GM12891 (cell line): ENCODE results near the gene CD300LG.

Source experiments
- POLR2A ChIP-seq: IDR thresholded peaks from 2 replicates; pipeline ENCODE4 v1.6.1; 2011; ENCODE audit warnings: low read depth, low read length, control low read depth
- POLR2AphosphoS5 ChIP-seq: IDR thresholded peaks from 2 replicates; pipeline ENCODE4 v1.6.1; 2011; ENCODE audit warnings: low read depth, low read length, control low read depth
- POU2F2 ChIP-seq: IDR thresholded peaks from 2 replicates; pipeline ENCODE4 v1.6.1; 2011; ENCODE audit warnings: low read depth, mild to moderate bottlenecking, control low read depth, low read length, moderate library complexity
- SPI1 ChIP-seq: IDR thresholded peaks from 2 replicates; pipeline ENCODE4 v1.6.1; 2011; ENCODE audit warnings: low read depth, low read length, control low read depth

DNA sequence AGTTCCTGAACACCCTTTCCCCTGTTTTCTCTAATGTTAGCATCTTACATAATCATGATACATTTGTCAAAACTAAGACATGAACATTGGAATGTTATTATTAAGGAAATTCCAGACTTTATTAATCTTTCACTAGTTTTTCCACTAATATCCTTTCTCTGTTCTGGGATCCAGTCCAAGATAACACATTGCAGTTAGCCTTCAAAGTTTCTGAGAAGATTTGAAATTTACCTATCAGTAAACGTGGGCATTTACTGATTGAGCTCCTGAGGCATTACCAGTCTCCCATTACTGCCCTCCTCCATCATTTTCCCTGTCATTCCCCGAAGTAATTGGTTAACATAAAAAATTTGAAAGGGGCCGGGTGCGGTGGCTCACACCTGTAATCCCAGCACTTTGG is 5.7 kb upstream of the CD300LG start:
- TF ChIP-seq SPI1 (no peak), POLR2AphosphoS5 (no peak), POLR2A (no peak), POU2F2 (no peak)
